ENCODE results near the gene C1orf87. TPM values are rescaled to one million over a fixed set of nuclear protein-coding genes. Genes with fewer than 3 reads are reported as not detected.

Gene C1orf87
- total and polyA plus RNA-seq, 2 donors (not counting 3 experiments of a cell fraction or from before 2014, with no cell fraction given) = not detected

DNA sequence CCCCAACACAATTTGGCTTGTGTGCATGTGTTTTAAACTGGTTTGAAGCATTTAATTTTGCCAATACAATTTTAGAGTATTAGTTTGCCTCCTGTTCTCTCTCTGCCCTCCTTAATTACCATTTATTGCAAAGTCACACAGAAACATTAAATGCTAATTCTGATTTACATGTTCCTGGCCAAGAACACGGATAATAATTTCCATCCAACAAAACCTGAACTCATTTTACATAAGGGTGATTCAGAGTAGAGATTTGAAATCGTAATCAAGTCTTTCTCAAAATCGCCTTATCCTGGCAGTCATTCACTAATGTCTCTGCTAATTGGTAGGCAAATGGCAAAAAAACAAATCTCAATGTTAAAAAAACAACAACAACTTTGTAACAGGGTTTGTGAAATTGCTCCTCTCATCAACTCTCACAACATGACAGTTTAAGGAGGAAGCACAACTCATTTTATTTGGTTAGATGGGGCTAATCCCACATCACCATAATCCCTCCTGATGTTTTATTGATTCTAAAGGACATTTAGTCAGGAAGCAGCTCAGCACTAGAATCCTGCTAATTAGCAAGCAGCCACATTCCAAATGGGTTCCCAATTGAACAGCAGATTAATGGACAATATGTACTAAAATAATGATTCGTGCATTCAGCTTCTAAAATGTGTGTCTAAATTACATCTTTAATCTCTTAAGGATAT is 55.9 kb downstream of the C1orf87 start:
- BruUV-seq (replicated peaks) = no TSS peak
- DNase-seq (ENCODE audit: low read depth, low spot score) (no peak), FAIRE-seq (no peak)
- TF ChIP-seq POLR2A (IDR thresholded peaks at IDR 0.05; ENCODE audit: low read depth, low read length) (no peak), EZH2 (IDR thresholded peaks at IDR 0.05; ENCODE audit: borderline replicate concordance, low read depth, low read length, severe bottlenecking) (no peak)
- TF ChIP-seq, protein P1, sequence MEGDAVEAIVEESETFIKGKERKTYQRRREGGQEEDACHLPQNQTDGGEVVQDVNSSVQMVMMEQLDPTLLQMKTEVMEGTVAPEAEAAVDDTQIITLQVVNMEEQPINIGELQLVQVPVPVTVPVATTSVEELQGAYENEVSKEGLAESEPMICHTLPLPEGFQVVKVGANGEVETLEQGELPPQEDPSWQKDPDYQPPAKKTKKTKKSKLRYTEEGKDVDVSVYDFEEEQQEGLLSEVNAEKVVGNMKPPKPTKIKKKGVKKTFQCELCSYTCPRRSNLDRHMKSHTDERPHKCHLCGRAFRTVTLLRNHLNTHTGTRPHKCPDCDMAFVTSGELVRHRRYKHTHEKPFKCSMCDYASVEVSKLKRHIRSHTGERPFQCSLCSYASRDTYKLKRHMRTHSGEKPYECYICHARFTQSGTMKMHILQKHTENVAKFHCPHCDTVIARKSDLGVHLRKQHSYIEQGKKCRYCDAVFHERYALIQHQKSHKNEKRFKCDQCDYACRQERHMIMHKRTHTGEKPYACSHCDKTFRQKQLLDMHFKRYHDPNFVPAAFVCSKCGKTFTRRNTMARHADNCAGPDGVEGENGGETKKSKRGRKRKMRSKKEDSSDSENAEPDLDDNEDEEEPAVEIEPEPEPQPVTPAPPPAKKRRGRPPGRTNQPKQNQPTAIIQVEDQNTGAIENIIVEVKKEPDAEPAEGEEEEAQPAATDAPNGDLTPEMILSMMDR (IDR thresholded peaks at IDR 0.05; ENCODE audit: extremely low read depth in 1 of 2, insufficient read depth in 1 of 2, low read depth in 1 of 2, low read length in 2 of 2) = no peak
- Histone ChIP-seq H3K4me1 (ENCODE audit: control insufficient read depth, extremely low read depth, insufficient read depth, low read length) (no peaks in the 10 kb centered on the region), H3K4me2 (ENCODE audit: insufficient read depth, low read length) (no peak overlapping the region), H3K4me3 (replicated peaks in 1 of 3; ENCODE audit: insufficient read depth in 1 of 3, low read depth in 1 of 3, low read length in 3 of 3) (no peak overlapping the region), H2AFZ (ENCODE audit: low read depth, low read length) (no peak overlapping the region), H3K9me3 (replicated peaks; ENCODE audit: control insufficient read depth, insufficient read depth, low read length) (no peaks in the 10 kb centered on the region), H4K20me1 (replicated peaks; ENCODE audit: control insufficient read depth, extremely low read depth, insufficient read depth, low read length) (no peaks in the 10 kb centered on the region), H3K79me2 (ENCODE audit: control insufficient read depth, insufficient read depth, low read length) (no peaks in the 10 kb centered on the region), H3K9ac (replicated peaks; ENCODE audit: extremely low read depth, insufficient read depth, low read length) (no peak overlapping the region), H3K36me3 (ENCODE audit: control insufficient read depth in 2 of 2, extremely low read depth in 1 of 2, insufficient read depth in 2 of 2, low read length in 2 of 2) (no peaks in the 10 kb centered on the region), H3K27ac (ENCODE audit: insufficient read depth, low read depth, low read length) (no peak overlapping the region), H3K9me1 (replicated peaks; ENCODE audit: control insufficient read depth, extremely low read depth, insufficient read depth, low read length) (no peaks in the 10 kb centered on the region), H3K27me3 (ENCODE audit: control insufficient read depth in 2 of 2, insufficient read depth in 2 of 2, low read length in 2 of 2) (peaks cover 0 to 4% of the 10 kb centered on the region in 2 experiments)
- dilution Hi-C loops (cut with MboI; ENCODE audit: extremely low pct_ligation_motif_present, low sequenced_read_pairs) (no loop called here), intact Hi-C loops (cut with micrococcal nuclease) (no loop called here)
- ChIA-PET CTCF (no interaction called here), POLR2A (no interaction called here)

DNA sequence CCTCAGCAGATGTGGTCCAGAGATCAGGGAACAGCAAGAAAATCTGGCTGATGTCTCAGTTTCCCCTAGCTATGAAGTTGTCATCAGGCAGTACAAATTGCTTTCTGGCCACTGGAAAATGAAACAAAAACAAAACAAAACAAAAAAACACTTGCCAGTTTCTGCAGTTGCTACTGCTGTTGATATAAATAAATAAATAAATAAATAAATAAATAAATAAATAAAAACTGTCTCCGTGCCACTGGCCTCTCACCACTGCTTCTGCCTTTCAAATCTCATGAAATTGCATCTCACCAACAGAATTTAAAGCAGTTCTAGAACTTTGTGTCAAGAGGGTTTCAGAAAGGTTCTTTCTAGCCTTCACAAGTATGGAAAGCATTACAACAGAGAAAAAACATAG is 62.9 kb downstream of the C1orf87 start:
- H3K9me3 ChIP-seq (replicated peaks; ENCODE audit: control insufficient read depth, insufficient read depth, low read length) = no peaks in the 10 kb centered on the region
- H3K9ac ChIP-seq (replicated peaks; ENCODE audit: extremely low read depth, insufficient read depth, low read length) = no peak overlapping the region
- FAIRE-seq = no peak
- no peak overlapping the region for H3K27ac ChIP-seq (ENCODE audit: insufficient read depth, low read depth, low read length)
- H4K20me1 ChIP-seq (replicated peaks; ENCODE audit: control insufficient read depth, extremely low read depth, insufficient read depth, low read length) = no peaks in the 10 kb centered on the region
- H3K36me3 ChIP-seq (ENCODE audit: control insufficient read depth in 2 of 2, extremely low read depth in 1 of 2, insufficient read depth in 2 of 2, low read length in 2 of 2) = no peaks in the 10 kb centered on the region
- no peak overlapping the region for H3K4me2 ChIP-seq (ENCODE audit: insufficient read depth, low read length)
- POLR2A ChIA-PET = no interaction called here
- no peak overlapping the region for H2AFZ ChIP-seq (ENCODE audit: low read depth, low read length)
- H3K9me1 ChIP-seq (replicated peaks; ENCODE audit: control insufficient read depth, extremely low read depth, insufficient read depth, low read length) = no peaks in the 10 kb centered on the region
- TF ChIP-seq, protein P1 (IDR thresholded peaks at IDR 0.05; ENCODE audit: extremely low read depth in 1 of 2, insufficient read depth in 1 of 2, low read depth in 1 of 2, low read length in 2 of 2) = no peak
- TF ChIP-seq EZH2 (IDR thresholded peaks at IDR 0.05; ENCODE audit: borderline replicate concordance, low read depth, low read length, severe bottlenecking) = no peak
- TF ChIP-seq POLR2A (IDR thresholded peaks at IDR 0.05; ENCODE audit: low read depth, low read length) = no peak
- no peak for TF ChIP-seq GATA2 (IDR thresholded peaks at IDR 0.05; ENCODE audit: insufficient read depth, insufficient read length, low read depth, low read length)
- TF ChIP-seq JUN (IDR thresholded peaks at IDR 0.05; ENCODE audit: borderline replicate concordance, insufficient read depth, insufficient read length, low read depth) = no peak
- TF ChIP-seq, protein P2, sequence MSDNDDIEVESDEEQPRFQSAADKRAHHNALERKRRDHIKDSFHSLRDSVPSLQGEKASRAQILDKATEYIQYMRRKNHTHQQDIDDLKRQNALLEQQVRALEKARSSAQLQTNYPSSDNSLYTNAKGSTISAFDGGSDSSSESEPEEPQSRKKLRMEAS (IDR thresholded peaks at IDR 0.05; ENCODE audit: insufficient read depth, insufficient read length) = no peak
- no peak for TF ChIP-seq FOS (IDR thresholded peaks at IDR 0.05; ENCODE audit: borderline replicate concordance, insufficient read depth, low read length)
- no peak for TF ChIP-seq MYC (IDR thresholded peaks at IDR 0.05; ENCODE audit: low read depth, low read length)
- no peak for TF ChIP-seq POLR2AphosphoS5 (IDR thresholded peaks at IDR 0.05; ENCODE audit: insufficient read depth, low read depth, low read length)
- H3K4me1 ChIP-seq (ENCODE audit: control insufficient read depth, extremely low read depth, insufficient read depth, low read length) = no peaks in the 10 kb centered on the region
- no peak for DNase-seq (ENCODE audit: low read depth, low spot score)
- intact Hi-C loops (cut with micrococcal nuclease) = no loop called here
- H3K79me2 ChIP-seq (ENCODE audit: control insufficient read depth, insufficient read depth, low read length) = no peaks in the 10 kb centered on the region
- no peaks in the 10 kb centered on the region for H3K27me3 ChIP-seq (ENCODE audit: control insufficient read depth in 2 of 2, insufficient read depth in 2 of 2, low read length in 2 of 2)
- dilution Hi-C loops (cut with MboI; ENCODE audit: extremely low pct_ligation_motif_present, low sequenced_read_pairs) = no loop called here
- CTCF ChIA-PET = interaction anchor here (0.7 to 1.1 kb wide), 2 partner anchors 20 to 40 kb away, joined by 3 read pairs; no protein-coding TSS in a partner anchor
- BruUV-seq (replicated peaks) = no TSS peak
- H3K4me3 ChIP-seq (replicated peaks in 1 of 3; ENCODE audit: insufficient read depth in 1 of 3, low read depth in 1 of 3, low read length in 3 of 3) = no peak overlapping the region

Measured in endothelial cell of umbilical vein (primary cell).